Activated CD4-positive, alpha-beta T cell treated with anti-CD3 and anti-CD28 coated beads for 1 hour (primary cell): ENCODE results near the gene NCOA1.
"Not testable (repeated sequence)": the region's sequence is repeated elsewhere in the genome, so short reads cannot be mapped to it uniquely, and the experiment has no call there.

Source experiments
- DNase-seq: peaks from one replicate; pipeline ENCODE4 v3.0.0-alpha.2; 2020

Gene NCOA1

GRCh38 chr2:24490690-24491541, at the start of gene NCOA1:
TSS of gene NCOA1 (plus strand) at chr2:24491254. CDS start at chr2:24658678, 167,424 bp downstream.
- peak; percentile 84 for DNase-seq

- no peak for DNase-seq
Observed at GRCh38 chr2:24448797-24449196, 42.3 kb upstream of the NCOA1 start.

GRCh38 chr2:24449344-24449743, 41.7 kb upstream of the NCOA1 start:
- no peak for DNase-seq

GRCh38 chr2:24451805-24452501, 39.1 kb upstream of the NCOA1 start:
- no peak for DNase-seq

GRCh38 chr2:24452502-24452885, 38.6 kb upstream of the NCOA1 start:
- DNase-seq = no peak

GRCh38 chr2:24453379-24454073, 37.5 kb upstream of the NCOA1 start:
- DNase-seq = no peak

- DNase-seq = no peak
Observed at GRCh38 chr2:24454294-24454693, 36.8 kb upstream of the NCOA1 start.

GRCh38 chr2:24456599-24457556, 34.2 kb upstream of the NCOA1 start:
- DNase-seq = no peak

GRCh38 chr2:24457696-24458386, 33.2 kb upstream of the NCOA1 start:
- DNase-seq = no peak

- no peak for DNase-seq
Observed at GRCh38 chr2:24459224-24460161, 31.6 kb upstream of the NCOA1 start.

- no peak for DNase-seq
Observed at GRCh38 chr2:24461685-24462084, 29.4 kb upstream of the NCOA1 start.

- no peak for DNase-seq
Observed at GRCh38 chr2:24463271-24463670, 27.8 kb upstream of the NCOA1 start.

- no peak for DNase-seq
Observed at GRCh38 chr2:24466871-24467870, 23.9 kb upstream of the NCOA1 start.

- not testable (repeated sequence) for DNase-seq
Observed at GRCh38 chr2:24468453-24468852, 22.6 kb upstream of the NCOA1 start.

- DNase-seq = no peak
Observed at GRCh38 chr2:24469148-24469650, 21.9 kb upstream of the NCOA1 start.

GRCh38 chr2:24471662-24472061, 19.4 kb upstream of the NCOA1 start:
- no peak for DNase-seq

GRCh38 chr2:24472416-24472815, 18.6 kb upstream of the NCOA1 start:
- DNase-seq = no peak

- no peak for DNase-seq
Observed at GRCh38 chr2:24473626-24474025, 17.4 kb upstream of the NCOA1 start.

- no peak for DNase-seq
Observed at GRCh38 chr2:24474053-24474452, 17.0 kb upstream of the NCOA1 start.
